Measurements from ENCODE around the gene NOS1AP.

GRCh38 chr1:162166917-162167615, 97.6 kb downstream of the NOS1AP start:
- TF ChIP-seq EZH2phosphoT487 (IDR thresholded peaks at IDR 0.05; ENCODE audit: unreplicated experiment) = no peak
- TF ChIP-seq CTCF (conservative IDR thresholded peaks at IDR 0.05; ENCODE audit: low read depth in 2 of 2) = no peak
- TF ChIP-seq EZH2 (IDR thresholded peaks at IDR 0.05; ENCODE audit: low read depth, unreplicated experiment) = no peak
- no peak for TF ChIP-seq POLR2AphosphoS5 (IDR thresholded peaks at IDR 0.05; ENCODE audit: low read depth)
- no peak for TF ChIP-seq REST (IDR thresholded peaks at IDR 0.05; ENCODE audit: unreplicated experiment)
- TF ChIP-seq CREB1 (CRISPR knock-in tag; IDR thresholded peaks at IDR 0.05; ENCODE audit: low read depth) = no peak
- TF ChIP-seq ETS1 (IDR thresholded peaks at IDR 0.05) = no peak
